ENCODE results near the gene FAXDC2.

FAXDC2 gene

GRCh38 chr5:154850255-154851062, at the start of gene FAXDC2:
TSS of gene FAXDC2 (minus strand) at chr5:154850603. CDS start at chr5:154838178, 12,425 bp downstream.
- DNase-seq (ENCODE audit: low read depth in 1 of 2, low spot score in 1 of 2) = no peak

GRCh38 chr5:154900066-154900465, 49.7 kb upstream of the FAXDC2 start:
- no peak for DNase-seq (ENCODE audit: low read depth in 1 of 2, low spot score in 1 of 2)

- DNase-seq (ENCODE audit: low read depth in 1 of 2, low spot score in 1 of 2) = no peak
Measured at GRCh38 chr5:154899151-154899816, 48.9 kb upstream of the FAXDC2 start.

- no peak for DNase-seq (ENCODE audit: low read depth in 1 of 2, low spot score in 1 of 2)
Measured at GRCh38 chr5:154898210-154898609, 47.8 kb upstream of the FAXDC2 start.

GRCh38 chr5:154896562-154897165, 46.3 kb upstream of the FAXDC2 start:
- DNase-seq (ENCODE audit: low read depth in 1 of 2, low spot score in 1 of 2) = no peak

GRCh38 chr5:154895606-154896561, 45.5 kb upstream of the FAXDC2 start:
- DNase-seq (ENCODE audit: low read depth in 1 of 2, low spot score in 1 of 2) = no peak

- no peak for DNase-seq (ENCODE audit: low read depth in 1 of 2, low spot score in 1 of 2)
Measured at GRCh38 chr5:154893381-154893780, 43.0 kb upstream of the FAXDC2 start.

GRCh38 chr5:154892369-154892771, 42.0 kb upstream of the FAXDC2 start:
- no peak for DNase-seq (ENCODE audit: low read depth in 1 of 2, low spot score in 1 of 2)

GRCh38 chr5:154885439-154885838, 35.0 kb upstream of the FAXDC2 start:
- DNase-seq (ENCODE audit: low read depth in 1 of 2, low spot score in 1 of 2) = no peak

- no peak for DNase-seq (ENCODE audit: low read depth in 1 of 2, low spot score in 1 of 2)
Measured at GRCh38 chr5:154884424-154884823, 34.0 kb upstream of the FAXDC2 start.

- DNase-seq (ENCODE audit: low read depth in 1 of 2, low spot score in 1 of 2) = no peak
Measured at GRCh38 chr5:154881986-154882385, 31.6 kb upstream of the FAXDC2 start.

GRCh38 chr5:154878642-154879335, 28.4 kb upstream of the FAXDC2 start:
- DNase-seq (ENCODE audit: low read depth in 1 of 2, low spot score in 1 of 2) = no peak

- DNase-seq (ENCODE audit: low read depth in 1 of 2, low spot score in 1 of 2) = no peak
Measured at GRCh38 chr5:154873791-154874331, 23.5 kb upstream of the FAXDC2 start.

GRCh38 chr5:154871734-154872133, 21.3 kb upstream of the FAXDC2 start:
- DNase-seq (ENCODE audit: low read depth in 1 of 2, low spot score in 1 of 2) = no peak

GRCh38 chr5:154868702-154869101, 18.3 kb upstream of the FAXDC2 start:
- DNase-seq (ENCODE audit: low read depth in 1 of 2, low spot score in 1 of 2) = no peak

GRCh38 chr5:154866841-154867240, 16.4 kb upstream of the FAXDC2 start:
- DNase-seq (ENCODE audit: low read depth in 1 of 2, low spot score in 1 of 2) = no peak

- no peak for DNase-seq (ENCODE audit: low read depth in 1 of 2, low spot score in 1 of 2)
Measured at GRCh38 chr5:154865466-154866184, 15.2 kb upstream of the FAXDC2 start.

- no peak for DNase-seq (ENCODE audit: low read depth in 1 of 2, low spot score in 1 of 2)
Measured at GRCh38 chr5:154863291-154864080, 13.1 kb upstream of the FAXDC2 start.

- no peak for DNase-seq (ENCODE audit: low read depth in 1 of 2, low spot score in 1 of 2)
Measured at GRCh38 chr5:154862766-154863165, 12.4 kb upstream of the FAXDC2 start.
